ENCODE measurements around the gene ATXN7L2.

GRCh38 chr1:109539676-109540075 is 56.0 kb downstream of the ATXN7L2 start, which contains the start of gene GPR61:
- TF ChIP-seq CTCF (IDR thresholded peaks at IDR 0.05) (no peak), REST (IDR thresholded peaks at IDR 0.05) (no peak), HMGXB4 (CRISPR knock-in tag; IDR thresholded peaks at IDR 0.05; ENCODE audit: borderline replicate concordance) (no peak), SMC3 (IDR thresholded peaks at IDR 0.05) (no peak), MAX (IDR thresholded peaks at IDR 0.05) (no peak), POLR2AphosphoS2 (conservative IDR thresholded peaks at IDR 0.05; ENCODE audit: low read length) (no peak), EP300 (IDR thresholded peaks at IDR 0.05) (no peak), PBX3 (IDR thresholded peaks at IDR 0.05) (no peak), ESRRA (IDR thresholded peaks at IDR 0.05; ENCODE audit: borderline replicate concordance, low read length) (no peak)

Measured in A549 (cell line).